Iris pigment epithelial cell (primary cell): ENCODE data around the gene ACAD11.
A peak's percentile ranks its signal among the peaks of the same experiment; 100 is the strongest.

Experiments
- DNase-seq: peaks from one replicate; pipeline ENCODE4 v3.0.0-alpha.2; 2011; ENCODE audit warnings: low read depth

The ACAD11 gene, protein sequence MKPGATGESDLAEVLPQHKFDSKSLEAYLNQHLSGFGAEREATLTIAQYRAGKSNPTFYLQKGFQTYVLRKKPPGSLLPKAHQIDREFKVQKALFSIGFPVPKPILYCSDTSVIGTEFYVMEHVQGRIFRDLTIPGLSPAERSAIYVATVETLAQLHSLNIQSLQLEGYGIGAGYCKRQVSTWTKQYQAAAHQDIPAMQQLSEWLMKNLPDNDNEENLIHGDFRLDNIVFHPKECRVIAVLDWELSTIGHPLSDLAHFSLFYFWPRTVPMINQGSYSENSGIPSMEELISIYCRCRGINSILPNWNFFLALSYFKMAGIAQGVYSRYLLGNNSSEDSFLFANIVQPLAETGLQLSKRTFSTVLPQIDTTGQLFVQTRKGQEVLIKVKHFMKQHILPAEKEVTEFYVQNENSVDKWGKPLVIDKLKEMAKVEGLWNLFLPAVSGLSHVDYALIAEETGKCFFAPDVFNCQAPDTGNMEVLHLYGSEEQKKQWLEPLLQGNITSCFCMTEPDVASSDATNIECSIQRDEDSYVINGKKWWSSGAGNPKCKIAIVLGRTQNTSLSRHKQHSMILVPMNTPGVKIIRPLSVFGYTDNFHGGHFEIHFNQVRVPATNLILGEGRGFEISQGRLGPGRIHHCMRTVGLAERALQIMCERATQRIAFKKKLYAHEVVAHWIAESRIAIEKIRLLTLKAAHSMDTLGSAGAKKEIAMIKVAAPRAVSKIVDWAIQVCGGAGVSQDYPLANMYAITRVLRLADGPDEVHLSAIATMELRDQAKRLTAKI

DNA sequence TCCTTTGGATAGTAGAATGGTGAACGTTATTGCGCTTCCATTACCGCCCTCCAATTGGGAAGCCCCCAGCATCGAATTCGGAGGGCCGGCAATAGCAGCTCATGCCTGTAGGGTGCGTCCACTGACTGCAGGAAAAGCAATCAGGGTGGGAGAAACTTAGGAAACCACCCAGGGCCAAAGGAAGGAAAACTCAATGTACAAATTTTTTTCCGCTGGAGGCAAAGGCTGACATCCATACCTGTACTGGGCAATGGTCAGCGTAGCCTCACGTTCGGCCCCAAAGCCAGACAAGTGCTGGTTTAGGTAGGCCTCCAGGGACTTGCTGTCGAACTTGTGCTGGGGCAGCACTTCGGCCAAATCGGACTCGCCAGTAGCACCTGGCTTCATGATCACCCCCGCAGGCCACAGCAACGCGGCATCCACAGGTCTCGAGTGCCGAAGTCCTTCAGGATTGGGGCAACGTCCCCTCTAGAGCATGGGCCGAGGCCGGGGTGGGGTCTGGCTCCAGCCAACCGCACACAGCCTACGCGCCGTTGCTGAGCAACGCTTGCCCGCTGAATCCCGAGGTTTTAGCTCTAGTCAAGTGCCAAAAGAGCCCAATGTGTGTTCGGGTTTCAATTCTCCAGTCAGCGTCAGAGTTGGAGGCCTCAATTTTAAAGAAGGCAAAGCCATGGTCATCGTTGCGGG is at the start of gene ACAD11:
TSS of gene ACAD11 (minus strand) at position 445 of the 687 bp plus-strand sequence. CDS start at position 387, 58 bp downstream.
- DNase-seq, result peak; percentile 74

GRCh38 chr3:132703733-132704132 is 44.1 kb upstream of the ACAD11 start:
- DNase-seq, result no peak

- peak; percentile 4 for DNase-seq
Observed at GRCh38 chr3:132695422-132695821, 35.8 kb upstream of the ACAD11 start.

DNA sequence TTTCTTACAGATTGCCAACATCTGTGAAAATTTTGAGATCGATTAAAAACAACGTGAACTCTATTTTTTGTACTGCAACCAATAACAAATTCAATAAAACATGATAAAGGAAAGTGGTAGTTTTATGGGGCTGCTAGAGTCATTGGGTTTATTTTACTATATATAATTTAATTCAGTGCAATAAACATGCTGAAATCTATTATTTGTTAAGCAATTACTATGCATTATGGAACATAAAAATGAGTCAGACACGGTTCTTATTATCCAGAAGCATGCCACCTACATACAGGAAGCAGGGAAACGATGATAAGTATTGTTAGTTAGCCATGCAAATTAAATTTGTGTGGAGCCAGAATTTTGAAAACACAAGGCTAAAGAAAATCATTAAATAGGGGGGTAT is 35.4 kb upstream of the ACAD11 start:
- DNase-seq, result no peak

DNA sequence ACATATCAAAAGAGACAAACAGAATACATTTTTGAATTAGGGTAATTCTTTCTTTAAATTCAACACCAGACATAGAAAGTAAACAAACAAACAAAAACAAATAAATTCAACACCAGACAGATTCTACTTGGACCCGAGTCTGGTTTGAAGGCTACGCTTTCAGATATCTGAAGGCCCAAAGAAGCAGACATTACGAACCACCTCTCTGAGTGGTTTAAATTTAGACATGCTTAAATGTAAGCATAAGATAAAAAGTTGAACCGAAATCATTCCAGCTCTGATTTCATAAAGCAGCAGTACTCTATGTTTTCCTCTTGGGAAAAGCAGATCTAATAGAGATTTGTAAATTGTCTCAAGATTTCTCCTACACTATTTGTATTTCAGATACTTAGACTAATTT is 30.4 kb upstream of the ACAD11 start:
- no peak for DNase-seq

DNA sequence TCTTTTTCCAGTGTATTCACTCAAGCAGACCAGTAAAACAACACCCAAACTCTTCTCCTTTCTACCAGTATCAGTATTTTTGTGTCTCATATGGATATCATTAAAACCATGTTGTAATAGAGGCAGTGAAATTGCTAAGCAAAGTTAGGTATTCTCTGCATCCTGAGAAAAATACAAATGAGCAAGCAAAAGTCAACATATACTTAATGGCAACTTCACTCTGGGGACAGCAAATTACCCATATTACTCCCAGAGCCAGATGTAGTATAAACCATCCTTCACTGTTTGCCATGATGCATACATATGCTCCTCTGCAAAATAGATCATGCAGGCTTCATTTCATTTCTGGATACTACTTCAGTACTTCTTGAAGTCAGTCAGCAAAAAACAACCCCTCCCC is 22.6 kb upstream of the ACAD11 start:
- no peak for DNase-seq

- no peak for DNase-seq
Observed at GRCh38 chr3:132681421-132681820, 21.8 kb upstream of the ACAD11 start.

- DNase-seq, result no peak
Observed at GRCh38 chr3:132679911-132680310, 20.3 kb upstream of the ACAD11 start.

GRCh38 chr3:132675408-132675807 is 15.8 kb upstream of the ACAD11 start:
- DNase-seq, result no peak

DNA sequence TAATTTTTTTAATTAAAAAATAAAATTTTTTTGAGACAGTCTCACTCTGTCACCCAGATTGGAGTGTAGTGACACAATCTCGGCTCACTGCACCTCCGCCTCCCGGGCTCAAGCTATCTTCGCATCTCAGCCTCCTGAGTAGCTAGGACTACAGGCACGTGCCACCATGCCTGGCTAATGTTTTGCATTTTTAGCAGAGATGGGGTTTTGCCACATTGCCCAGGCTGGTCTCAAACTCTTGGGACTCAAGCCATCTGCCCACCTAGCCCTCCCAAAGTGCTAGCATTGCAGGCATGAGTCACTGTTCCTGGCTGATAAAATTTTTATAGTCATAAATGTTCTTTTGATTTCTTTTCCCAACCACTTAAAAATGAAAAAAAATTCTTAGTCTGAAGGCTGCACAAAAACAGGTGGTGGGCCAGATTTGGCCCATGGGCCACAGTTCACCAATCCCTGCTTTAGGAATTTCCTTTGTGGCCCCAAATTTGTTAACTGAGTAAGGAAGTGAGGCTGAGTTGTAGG is 9.7 kb upstream of the ACAD11 start:
- peak; percentile 22 for DNase-seq

- DNase-seq, result no peak
Observed at GRCh38 chr3:132665230-132665745, 5.7 kb upstream of the ACAD11 start.

DNA sequence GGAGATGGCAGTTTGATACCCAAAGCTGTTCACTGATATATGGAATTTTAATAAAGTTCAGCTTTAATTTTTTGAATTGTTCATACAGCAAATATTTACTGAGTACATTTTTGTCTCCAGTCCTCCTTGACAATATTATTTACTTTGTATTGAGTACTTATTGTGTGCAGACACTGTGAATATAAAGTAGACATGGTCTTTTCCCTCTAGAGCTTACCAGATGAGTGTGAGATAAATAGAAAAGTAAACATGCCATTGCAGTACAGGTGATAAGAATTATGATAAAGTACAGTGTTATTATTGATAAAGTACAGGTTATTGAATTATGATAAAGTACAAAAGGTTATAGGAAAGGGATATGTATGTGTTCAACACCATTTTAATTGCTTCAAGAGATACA is 2.6 kb upstream of the ACAD11 start:
- DNase-seq, result no peak

GRCh38 chr3:132661101-132661500 is 1.5 kb upstream of the ACAD11 start:
- no peak for DNase-seq

- DNase-seq, result peak; percentile 40
Observed at GRCh38 chr3:132660811-132661070, 1.1 kb upstream of the ACAD11 start.

- peak; percentile 63 for DNase-seq
Observed at GRCh38 chr3:132660052-132660810, 622 bp upstream of the ACAD11 start, which contains the start of gene UBA5. Gene UBA5, plus strand, starts transcription at chr3:132660329. Its CDS starts 209 bp downstream, at chr3:132660538.

GRCh38 chr3:132659000-132659364 is 627 bp downstream of the ACAD11 start:
- no peak for DNase-seq

DNA sequence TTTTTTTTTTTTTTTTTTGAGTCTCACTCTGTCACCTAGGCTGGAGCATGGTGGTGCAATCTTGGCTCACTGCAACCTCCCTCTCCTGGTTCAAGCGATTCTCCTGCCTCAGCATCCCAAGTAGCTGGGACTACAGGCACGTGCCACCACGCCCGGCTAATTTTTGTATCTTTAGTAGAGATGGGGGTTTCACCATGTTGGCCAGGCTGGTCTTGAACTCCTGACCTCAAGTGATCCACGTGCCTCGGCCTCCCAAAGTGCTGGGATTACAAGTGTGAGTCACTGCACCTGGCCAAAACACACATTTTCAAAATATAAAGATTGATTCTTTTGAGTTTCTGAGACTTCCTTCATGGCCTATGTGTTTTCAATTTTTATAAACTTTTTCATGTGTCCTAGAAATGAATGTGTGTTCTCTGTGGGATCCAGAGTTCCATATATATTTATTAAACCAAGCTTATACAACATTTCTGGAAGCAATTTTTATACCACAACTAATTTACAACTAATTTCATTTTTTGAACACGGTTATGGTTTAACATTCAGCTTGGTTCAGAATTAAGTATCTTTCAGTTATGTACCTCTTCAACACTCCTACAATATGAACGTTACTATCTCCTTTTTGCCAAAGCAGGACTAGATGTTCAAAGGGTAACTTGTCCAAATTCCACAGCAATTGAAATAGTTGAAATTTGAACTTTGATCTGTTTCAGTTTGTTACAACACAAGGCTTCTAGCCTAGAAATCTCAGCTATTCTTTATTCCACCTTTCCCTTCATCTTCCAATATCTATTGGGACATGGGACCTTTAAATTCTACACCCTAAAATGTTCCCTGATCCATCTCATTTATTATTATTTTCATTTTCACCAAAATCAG is 1.5 kb downstream of the ACAD11 start:
- DNase-seq, result no peak

GRCh38 chr3:132655471-132655870 is 4.1 kb downstream of the ACAD11 start:
- no peak for DNase-seq

GRCh38 chr3:132654721-132655120 is 4.9 kb downstream of the ACAD11 start:
- no peak for DNase-seq

DNA sequence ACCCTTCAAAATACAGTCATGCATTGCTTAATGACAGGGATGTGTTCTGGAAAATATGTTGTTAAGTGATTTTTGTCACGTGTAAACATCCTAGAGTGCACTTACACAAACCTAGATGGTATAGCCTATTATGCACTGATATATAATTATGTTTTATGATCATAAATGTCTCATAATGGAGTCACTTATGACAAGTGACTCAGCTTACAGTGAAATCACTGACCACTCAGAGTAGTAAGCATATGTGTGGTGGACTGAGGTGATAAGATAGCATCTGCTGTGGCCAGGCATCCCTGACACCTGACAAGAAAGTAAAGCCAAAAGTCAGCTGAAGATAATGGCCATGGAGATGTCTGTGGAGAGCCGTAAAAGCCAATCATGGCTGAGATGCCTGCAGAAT is 5.4 kb downstream of the ACAD11 start:
- no peak for DNase-seq
